Measurements from ENCODE around the gene ADA.

GRCh38 chr20:44692932-44693480, 41.5 kb upstream of the ADA start:
- TF ChIP-seq CTCF (conservative IDR thresholded peaks at IDR 0.05; ENCODE audit: low read depth, low read length) (no peak), EZH2 (IDR thresholded peaks at IDR 0.05; ENCODE audit: low read length, unreplicated experiment) (no peak)
